Sigmoid colon (tissue), 3 donors: ENCODE results near the gene AMN1.

Experiments used
- CTCF ChIP-seq, 4 experiments: fragments of 450-650 bp in 3 of 4; fragments of 200-600 bp in 1 of 4; IDR thresholded peaks; one replicate each; pipeline ENCODE4 v1.5.1; 2016 to 2019; ENCODE audit warnings: antibody characterized with exemption in 4 of 4, mild to moderate bottlenecking in 3 of 4, moderate library complexity in 2 of 4
- POLR2A ChIP-seq, 2 donors: fragments of 450-650 bp; IDR thresholded peaks; one replicate each; pipeline ENCODE4 v1.6.1; 2016; ENCODE audit warnings: antibody characterized with exemption in 2 of 2, mild to moderate bottlenecking in 2 of 2, moderate library complexity in 2 of 2

GRCh38 chr12:31650918-31651317, 77.9 kb downstream of the AMN1 start:
- TF ChIP-seq CTCF (IDR thresholded peaks at IDR 0.05), result no peak
- TF ChIP-seq POLR2A (IDR thresholded peaks at IDR 0.05), result no peak
